Rectal smooth muscle tissue (tissue), 1 donor: ENCODE results near the gene CNKSR1.

Experiments
- H3K27ac ChIP-seq: one replicate; pipeline ENCODE4 v1.7.0; 2013; ENCODE audit warnings: low read depth, low read length, inconsistent platforms
- H3K27me3 ChIP-seq: one replicate; pipeline ENCODE4 v1.7.0; 2013; ENCODE audit warnings: low read length; ENCODE audit not compliant: control insufficient read depth, insufficient read depth
- H3K36me3 ChIP-seq: one replicate; pipeline ENCODE4 v1.7.0; 2013; ENCODE audit warnings: low read length; ENCODE audit not compliant: control insufficient read depth, insufficient read depth
- H3K4me1 ChIP-seq: one replicate; pipeline ENCODE4 v1.7.0; 2013; ENCODE audit warnings: low read length; ENCODE audit not compliant: control insufficient read depth, insufficient read depth
- H3K4me3 ChIP-seq: one replicate; pipeline ENCODE4 v1.7.0; 2013; ENCODE audit warnings: low read length
- H3K9ac ChIP-seq: one replicate; pipeline ENCODE4 v1.7.0; 2013; ENCODE audit warnings: low read length

Gene CNKSR1, protein sequence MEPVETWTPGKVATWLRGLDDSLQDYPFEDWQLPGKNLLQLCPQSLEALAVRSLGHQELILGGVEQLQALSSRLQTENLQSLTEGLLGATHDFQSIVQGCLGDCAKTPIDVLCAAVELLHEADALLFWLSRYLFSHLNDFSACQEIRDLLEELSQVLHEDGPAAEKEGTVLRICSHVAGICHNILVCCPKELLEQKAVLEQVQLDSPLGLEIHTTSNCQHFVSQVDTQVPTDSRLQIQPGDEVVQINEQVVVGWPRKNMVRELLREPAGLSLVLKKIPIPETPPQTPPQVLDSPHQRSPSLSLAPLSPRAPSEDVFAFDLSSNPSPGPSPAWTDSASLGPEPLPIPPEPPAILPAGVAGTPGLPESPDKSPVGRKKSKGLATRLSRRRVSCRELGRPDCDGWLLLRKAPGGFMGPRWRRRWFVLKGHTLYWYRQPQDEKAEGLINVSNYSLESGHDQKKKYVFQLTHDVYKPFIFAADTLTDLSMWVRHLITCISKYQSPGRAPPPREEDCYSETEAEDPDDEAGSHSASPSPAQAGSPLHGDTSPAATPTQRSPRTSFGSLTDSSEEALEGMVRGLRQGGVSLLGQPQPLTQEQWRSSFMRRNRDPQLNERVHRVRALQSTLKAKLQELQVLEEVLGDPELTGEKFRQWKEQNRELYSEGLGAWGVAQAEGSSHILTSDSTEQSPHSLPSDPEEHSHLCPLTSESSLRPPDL

DNA sequence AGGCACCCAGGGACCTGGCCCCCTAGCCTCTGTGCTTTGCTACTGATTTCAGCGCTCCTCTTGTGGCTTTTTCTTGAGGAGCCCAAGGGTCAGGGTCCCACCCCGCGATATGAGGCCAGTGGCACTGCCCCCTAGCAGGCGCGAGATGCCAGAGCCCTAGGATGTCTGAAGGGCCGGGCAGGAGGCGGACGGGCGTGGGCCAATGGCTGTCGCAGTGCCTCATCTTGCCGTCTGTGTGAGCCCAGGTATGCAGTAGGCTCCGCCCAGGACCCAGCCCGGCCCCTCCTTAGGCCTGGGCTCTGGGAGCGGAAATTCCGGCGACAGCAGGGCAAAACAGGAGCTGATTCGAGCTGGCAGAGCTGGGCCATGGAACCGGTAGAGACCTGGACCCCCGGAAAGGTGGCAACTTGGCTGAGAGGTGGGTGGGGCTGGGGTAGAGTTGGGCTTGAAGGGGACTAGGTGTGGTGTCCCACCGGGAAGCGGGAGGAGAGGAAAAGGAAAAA lies at the start of gene CNKSR1:
TSS of gene CNKSR1 (plus strand) at position 310 of the 503 bp plus-strand sequence. CDS start at position 367, 57 bp downstream.
- Histone ChIP-seq H3K4me1 (no peaks in the 10 kb centered on the region), H3K27ac (no peak within 1 kb of the TSS), H3K36me3 (no peaks in the 10 kb centered on the region), H3K9ac (no peak within 1 kb of the TSS), H3K4me3 (peak within 1 kb of the TSS; percentile 43), H3K27me3 (no peaks in the 10 kb centered on the region)

DNA sequence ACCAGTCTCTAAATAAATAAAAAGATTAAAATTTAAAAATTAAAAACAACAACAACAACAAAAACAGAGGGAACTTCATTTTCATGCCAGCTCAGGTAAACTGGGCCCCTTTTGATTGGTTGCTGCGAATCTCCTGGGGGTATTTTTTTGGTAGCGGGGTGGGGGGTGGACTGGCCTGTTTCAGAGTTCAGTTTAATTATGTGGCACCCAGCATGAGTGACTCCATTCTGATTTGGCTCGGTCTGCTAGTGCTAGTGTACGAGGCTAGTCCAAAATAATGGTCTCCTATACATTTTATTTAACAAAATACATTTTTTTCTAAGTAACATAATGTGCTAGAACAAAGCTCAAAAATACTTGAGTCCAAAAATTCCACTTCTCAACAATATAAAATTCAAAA lies 47.5 kb upstream of the CNKSR1 start:
- no peaks in the 10 kb centered on the region for H3K4me1 ChIP-seq
- no peak overlapping the region for H3K4me3 ChIP-seq
- H3K27me3 ChIP-seq: no peaks in the 10 kb centered on the region
- no peak overlapping the region for H3K27ac ChIP-seq
- no peaks in the 10 kb centered on the region for H3K36me3 ChIP-seq
- H3K9ac ChIP-seq: no peak overlapping the region

DNA sequence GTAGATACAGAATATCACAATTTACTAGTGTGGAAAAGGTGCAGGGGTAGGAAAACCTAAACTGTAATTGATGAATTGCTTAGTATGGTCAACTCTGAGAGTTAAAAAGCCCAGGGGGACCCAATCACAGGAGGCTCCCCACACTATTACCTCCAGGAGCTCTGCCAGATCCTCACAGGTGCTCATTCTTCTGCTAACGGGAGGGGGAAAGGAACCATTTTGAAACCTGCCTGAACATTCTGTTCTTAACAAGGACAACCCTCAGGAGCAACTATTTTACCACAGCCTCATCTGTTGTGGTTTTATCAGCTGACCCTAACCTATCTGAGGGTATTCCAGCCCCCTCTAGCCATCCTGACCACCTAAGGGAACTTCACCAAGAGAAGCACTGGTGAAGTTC lies 46.6 kb upstream of the CNKSR1 start:
- Histone ChIP-seq H3K27me3 (no peaks in the 10 kb centered on the region), H3K4me1 (no peaks in the 10 kb centered on the region), H3K9ac (no peak overlapping the region), H3K36me3 (no peaks in the 10 kb centered on the region), H3K27ac (no peak overlapping the region), H3K4me3 (no peak overlapping the region)

DNA sequence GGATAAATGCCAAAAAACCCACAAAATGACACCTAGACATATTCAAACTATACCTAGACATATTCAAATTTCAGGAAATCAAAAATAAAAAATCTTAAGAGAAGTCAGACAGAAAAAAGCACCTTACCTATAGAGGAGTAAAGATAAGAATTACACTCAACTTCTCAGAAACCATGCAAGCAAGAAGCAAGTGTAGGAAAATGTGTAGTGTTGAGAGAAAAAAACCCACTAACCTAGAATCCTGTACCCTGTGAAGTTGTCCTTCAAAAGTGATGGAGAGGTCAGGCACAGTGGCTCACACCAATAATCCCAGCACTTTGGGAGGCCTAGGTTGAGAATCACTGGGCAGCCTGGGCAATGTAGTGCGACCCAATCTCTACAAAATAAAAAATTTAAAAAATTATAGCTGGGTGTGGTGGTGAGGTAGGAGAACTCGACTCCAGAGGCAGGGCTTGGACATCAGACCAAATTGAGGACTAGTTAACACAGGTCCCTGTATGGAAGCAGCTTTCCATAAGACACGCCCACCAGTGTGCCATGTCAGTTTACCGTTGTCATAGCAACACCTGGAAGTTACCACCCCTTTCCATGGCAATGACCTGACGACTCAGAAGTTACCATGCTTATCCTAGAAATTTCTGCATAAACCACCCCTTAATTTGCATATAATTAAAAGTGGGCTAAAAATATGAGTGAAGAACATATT lies 45.0 kb upstream of the CNKSR1 start:
- Histone ChIP-seq H3K27me3 (no peaks in the 10 kb centered on the region), H3K36me3 (no peaks in the 10 kb centered on the region), H3K27ac (no peak overlapping the region), H3K4me1 (no peaks in the 10 kb centered on the region), H3K9ac (no peak overlapping the region), H3K4me3 (no peak overlapping the region)

DNA sequence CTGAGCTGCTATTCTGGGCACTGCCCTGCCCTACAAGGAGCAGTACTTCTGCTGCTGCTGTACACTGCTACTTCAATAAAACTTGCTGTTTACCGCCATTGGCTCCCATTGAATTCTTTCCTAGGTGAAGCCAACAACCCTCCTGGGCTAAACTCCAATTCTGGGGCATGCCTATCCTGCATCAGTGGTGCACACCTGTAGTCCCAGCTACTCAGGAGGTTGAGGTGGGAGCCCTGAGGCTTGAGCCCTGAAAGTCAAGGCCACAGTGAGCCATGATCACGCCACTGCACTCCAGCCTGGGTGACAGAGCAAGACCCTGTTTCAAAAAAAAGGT lies 44.5 kb upstream of the CNKSR1 start:
- Histone ChIP-seq H3K27me3 (no peaks in the 10 kb centered on the region), H3K27ac (no peak overlapping the region), H3K4me3 (no peak overlapping the region), H3K4me1 (no peaks in the 10 kb centered on the region), H3K36me3 (no peaks in the 10 kb centered on the region), H3K9ac (no peak overlapping the region)

DNA sequence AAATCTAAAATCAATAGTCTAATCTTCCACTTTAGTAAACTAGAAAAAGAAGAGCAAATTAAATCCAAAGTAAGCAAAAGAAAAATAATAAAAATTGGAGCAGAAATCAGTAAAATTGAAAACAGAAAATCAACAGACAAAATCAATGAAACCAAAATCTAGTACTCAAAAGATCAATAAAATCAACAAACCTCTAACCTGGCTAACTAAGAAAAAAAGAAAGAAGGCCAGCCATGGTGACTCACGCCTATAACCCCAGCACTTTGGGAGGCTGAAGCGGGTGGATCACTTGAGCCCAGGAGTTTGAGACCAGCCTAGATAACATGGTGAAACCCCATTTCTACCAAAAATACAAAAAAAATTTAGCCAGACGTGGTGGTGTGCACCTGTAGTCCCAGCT lies 42.8 kb upstream of the CNKSR1 start:
- Histone ChIP-seq H3K27me3 (no peaks in the 10 kb centered on the region), H3K4me3 (no peak overlapping the region), H3K4me1 (no peaks in the 10 kb centered on the region), H3K36me3 (no peaks in the 10 kb centered on the region), H3K9ac (no peak overlapping the region), H3K27ac (no peak overlapping the region)

DNA sequence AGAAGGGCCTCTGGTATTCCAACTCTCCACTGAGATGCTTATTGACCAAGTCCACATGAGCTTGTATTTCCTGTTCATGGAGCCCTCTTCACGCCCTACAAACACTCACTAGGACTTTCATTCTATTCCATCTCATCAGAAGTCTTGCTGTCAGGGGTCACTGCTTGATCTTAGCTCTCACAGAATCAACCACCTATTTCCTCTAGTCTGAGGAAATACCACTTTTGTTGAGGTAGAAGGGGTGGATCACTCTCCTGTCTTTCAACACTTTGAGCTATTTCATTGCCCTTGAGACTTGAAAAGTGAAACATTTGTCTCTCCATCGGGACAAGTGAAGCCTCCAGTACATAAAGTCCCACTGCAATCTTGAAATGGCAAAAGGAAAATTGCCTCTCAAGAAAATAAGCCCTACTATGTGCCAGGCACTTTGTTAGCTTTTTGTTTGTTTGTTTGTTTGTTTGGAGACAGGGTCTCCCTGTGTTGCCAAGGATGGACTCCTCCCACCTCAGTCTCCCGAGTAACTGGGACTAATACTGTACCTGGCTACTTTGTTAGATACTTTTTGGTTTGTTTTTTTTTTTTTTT lies 38.2 kb upstream of the CNKSR1 start:
- no peaks in the 10 kb centered on the region for H3K4me1 ChIP-seq
- no peak overlapping the region for H3K4me3 ChIP-seq

DNA sequence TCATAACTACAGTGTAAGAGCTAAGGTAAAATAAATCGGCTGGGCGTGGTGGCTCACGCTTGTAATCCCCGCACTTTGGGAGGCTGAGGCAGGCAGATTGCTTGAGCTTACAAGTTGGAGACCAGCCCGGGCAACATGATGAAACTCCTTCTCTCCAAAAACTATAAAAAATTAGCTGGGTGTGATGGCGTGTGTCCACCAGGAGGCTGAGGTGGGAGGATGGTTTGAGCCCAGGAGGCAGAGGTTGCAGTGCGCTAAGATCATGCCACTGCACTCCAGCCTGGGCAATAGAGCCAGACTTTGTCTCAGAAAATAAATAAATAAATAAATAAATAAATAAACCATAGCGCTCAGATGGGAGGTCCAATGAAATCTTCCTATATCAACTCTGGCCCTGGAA lies 35.1 kb upstream of the CNKSR1 start:
- H3K27me3 ChIP-seq: no peaks in the 10 kb centered on the region
- no peak overlapping the region for H3K4me3 ChIP-seq

More for the DNA sequence above, 38.2 kb upstream of the CNKSR1 start:
- H3K27ac ChIP-seq: no peak overlapping the region
- H3K36me3 ChIP-seq: no peaks in the 10 kb centered on the region
- no peak overlapping the region for H3K9ac ChIP-seq
- H3K27me3 ChIP-seq: no peaks in the 10 kb centered on the region

DNA sequence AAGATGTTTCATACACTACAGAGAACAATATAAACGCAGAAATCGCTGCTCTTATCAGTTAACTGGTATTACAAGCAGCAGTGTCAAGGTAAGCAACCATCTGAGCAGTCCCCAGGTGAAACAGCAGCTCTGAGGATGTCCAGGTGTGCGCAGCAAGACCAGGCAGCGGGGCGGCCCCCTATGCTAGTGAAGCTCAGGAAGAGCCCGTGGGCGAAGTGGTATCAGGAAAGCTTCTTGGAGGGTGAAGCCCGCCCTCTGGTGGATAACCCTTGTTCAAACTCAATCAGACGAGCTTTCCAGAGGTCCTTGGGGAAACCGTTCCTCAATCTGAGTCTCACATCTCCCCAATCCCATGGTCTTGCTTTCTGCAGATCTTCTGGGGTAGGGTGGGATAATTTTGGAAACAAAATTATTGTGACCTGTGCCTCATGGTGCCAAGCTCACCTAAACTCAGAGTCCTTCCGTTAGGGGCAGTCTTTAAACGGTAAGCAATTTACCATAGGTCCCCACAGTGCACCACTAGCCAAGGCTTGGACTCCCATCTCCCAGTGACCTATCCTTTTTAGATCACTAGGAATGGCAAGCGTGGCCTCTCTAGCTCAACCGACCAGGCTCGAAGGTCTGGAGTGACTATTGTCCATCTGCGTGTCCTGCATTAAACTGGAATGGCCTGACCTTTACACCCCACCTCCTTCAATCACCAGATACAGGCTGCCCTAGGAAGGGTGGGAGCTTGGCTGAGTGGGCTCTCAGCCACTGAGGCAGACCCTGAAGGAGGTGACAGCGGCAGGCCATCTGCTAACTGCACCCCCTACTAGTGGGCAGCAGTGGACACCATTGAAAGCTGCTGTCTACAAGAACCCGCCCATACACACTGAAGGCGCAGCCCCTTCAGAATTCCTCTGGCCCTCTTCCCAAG lies 32.0 kb upstream of the CNKSR1 start:
- no peak overlapping the region for H3K9ac ChIP-seq
- H3K36me3 ChIP-seq: no peaks in the 10 kb centered on the region
- no peaks in the 10 kb centered on the region for H3K4me1 ChIP-seq
- H3K27me3 ChIP-seq: no peaks in the 10 kb centered on the region
- H3K27ac ChIP-seq: no peak overlapping the region
- no peak overlapping the region for H3K4me3 ChIP-seq

More for the DNA sequence above, 35.1 kb upstream of the CNKSR1 start:
- Histone ChIP-seq H3K27ac (no peak overlapping the region), H3K36me3 (no peaks in the 10 kb centered on the region), H3K4me1 (no peaks in the 10 kb centered on the region), H3K9ac (no peak overlapping the region)

DNA sequence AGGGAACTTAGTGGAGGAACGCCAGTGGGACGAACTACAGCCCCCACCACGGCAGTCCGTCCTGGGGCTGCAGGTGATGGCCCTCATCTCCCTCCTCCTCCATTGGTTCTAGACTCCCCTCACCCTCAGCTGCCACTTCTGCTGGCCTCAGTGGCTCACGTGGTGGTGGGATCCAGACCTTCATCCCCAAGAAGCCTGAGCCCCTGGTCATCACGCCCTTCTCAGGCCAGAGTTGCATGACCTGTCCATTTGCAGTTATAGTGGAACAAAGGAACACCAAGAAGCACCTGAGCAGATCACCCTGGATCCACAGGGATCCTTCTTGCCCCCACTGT lies 31.4 kb upstream of the CNKSR1 start:
- no peak overlapping the region for H3K9ac ChIP-seq
- H3K27me3 ChIP-seq: no peaks in the 10 kb centered on the region
- no peaks in the 10 kb centered on the region for H3K36me3 ChIP-seq
- H3K4me1 ChIP-seq: no peaks in the 10 kb centered on the region
- H3K27ac ChIP-seq: no peak overlapping the region
- no peak overlapping the region for H3K4me3 ChIP-seq

DNA sequence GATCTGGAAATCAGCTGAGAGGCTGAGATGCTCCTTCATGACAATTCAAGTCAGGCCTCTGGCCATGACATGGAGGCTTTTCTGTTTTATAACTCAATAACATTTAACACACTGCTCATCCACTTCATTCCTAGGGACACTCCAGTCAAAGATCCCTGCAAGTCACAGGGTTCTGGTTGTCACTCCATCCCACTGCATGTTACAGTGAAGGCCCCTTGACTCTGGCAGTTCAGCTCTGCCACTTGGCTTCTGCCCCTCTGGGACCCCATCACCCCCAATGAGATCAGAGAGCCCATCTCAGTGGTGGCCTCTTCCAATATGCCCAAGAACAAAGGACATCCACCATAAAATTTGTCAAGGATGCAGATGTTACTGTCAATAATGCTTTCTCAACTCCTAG lies 28.4 kb upstream of the CNKSR1 start:
- Histone ChIP-seq H3K36me3 (no peaks in the 10 kb centered on the region), H3K4me1 (no peaks in the 10 kb centered on the region), H3K4me3 (no peak overlapping the region), H3K27ac (no peak overlapping the region), H3K27me3 (no peaks in the 10 kb centered on the region), H3K9ac (no peak overlapping the region)
